ENCODE measurements around the gene SHC2.
"Not testable (repeated sequence)": the region's sequence is repeated elsewhere in the genome, so short reads cannot be mapped to it uniquely, and the experiment has no call there.

Gene SHC2

DNA sequence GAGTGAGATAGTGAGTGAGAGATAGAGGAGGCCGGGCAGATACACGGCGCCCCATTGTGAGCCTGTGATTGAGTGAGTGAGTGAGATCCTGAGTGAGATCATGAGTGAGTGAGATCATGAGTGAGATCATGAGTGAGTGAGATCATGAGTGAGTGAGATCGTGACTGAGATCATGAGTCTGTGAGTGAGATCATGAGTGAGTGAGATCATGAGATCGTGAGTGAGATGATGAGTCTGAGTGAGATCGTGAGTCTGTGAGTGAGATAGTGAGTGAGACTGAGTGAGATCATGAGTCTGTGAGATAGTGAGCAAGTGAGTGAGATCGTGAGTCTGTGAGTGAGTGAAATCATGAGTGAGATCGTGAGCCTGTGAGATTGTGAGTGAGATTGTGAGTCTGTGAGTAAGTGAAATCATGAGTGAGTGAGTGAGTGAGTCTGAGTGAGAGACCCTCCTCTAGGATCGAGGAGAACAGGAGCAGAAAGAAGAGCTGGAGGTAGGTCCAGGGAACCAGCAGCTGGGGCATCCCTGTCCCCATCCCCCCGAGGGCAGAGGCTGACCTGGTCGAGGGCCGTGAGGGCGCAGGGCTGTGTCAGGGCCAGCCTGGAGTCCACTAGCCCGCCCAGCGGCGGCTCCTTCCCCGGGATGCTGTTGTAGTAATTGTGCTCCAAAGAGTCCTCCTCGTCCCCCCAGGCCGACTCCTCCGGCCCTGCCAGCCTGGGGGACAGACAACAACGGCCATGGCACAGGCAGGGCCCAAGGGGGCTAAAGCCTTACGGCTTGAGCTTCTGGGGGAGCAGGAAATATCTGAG is 26.5 kb downstream of the SHC2 start:
- ATAC-seq, result peak; percentile 75
- H3K36me3 Mint-ChIP-seq, result no peaks in the 10 kb centered on the region
- peaks cover 4% of the 10 kb centered on the region for H3K9me3 Mint-ChIP-seq
- DNase-seq (ENCODE audit: low spot score in 2 of 2), result no peak
- no peaks in the 10 kb centered on the region for H3K4me1 Mint-ChIP-seq
- H3K4me3 Mint-ChIP-seq, result no peak overlapping the region
- no peak overlapping the region for H3K27ac Mint-ChIP-seq

DNA sequence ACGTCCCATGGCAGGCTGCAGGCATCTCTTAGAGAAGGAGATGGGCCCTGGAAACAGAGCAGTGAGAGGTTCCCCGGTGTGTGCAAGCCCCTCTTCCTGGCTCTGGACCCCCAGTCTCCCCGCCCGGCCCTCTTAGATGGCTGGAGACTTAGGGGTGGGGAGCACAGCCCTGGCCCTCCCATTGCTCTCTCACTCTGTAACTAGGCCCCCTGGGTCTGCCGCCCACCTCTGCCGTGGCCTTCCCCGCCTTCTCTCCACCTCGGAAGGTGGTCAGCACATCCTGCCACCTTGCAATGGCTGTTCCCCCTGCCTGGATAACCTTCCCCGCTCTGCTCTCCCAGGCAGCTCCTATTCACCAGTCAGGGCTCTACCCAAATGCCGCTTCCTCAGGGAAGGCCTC is 30.1 kb downstream of the SHC2 start:
- Mint-ChIP-seq H3K4me3 (no peak overlapping the region), H3K36me3 (no peaks in the 10 kb centered on the region), H3K9me3 (peaks cover 4% of the 10 kb centered on the region), H3K4me1 (no peaks in the 10 kb centered on the region), H3K27ac (no peak overlapping the region)
- no peak for ATAC-seq
- DNase-seq (ENCODE audit: low spot score in 2 of 2), result no peak

DNA sequence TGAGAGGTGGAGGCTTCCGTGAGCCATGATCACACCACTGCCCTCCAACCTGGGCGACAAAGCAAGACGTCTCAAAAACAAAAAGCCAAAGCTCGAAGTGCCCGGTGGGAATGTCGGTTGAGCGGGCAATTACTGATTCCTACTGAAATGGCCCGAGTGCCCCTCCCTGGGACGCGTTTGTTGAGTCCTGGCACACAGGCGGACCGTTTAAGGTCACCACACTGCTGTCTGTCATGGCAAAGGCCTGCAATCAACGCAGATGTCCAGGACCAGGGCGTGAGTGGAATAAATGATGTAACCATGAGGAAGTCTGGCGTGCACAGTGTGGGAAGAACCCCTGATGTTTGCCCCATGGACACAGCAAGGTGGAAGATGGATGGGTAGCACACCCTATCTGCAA is 32.7 kb downstream of the SHC2 start:
- Mint-ChIP-seq H3K27ac (no peak overlapping the region), H3K4me1 (no peaks in the 10 kb centered on the region), H3K36me3 (no peaks in the 10 kb centered on the region), H3K9me3 (peaks cover 4% of the 10 kb centered on the region), H3K4me3 (no peak overlapping the region)
- DNase-seq (ENCODE audit: low spot score in 2 of 2) (no peak), ATAC-seq (no peak)

DNA sequence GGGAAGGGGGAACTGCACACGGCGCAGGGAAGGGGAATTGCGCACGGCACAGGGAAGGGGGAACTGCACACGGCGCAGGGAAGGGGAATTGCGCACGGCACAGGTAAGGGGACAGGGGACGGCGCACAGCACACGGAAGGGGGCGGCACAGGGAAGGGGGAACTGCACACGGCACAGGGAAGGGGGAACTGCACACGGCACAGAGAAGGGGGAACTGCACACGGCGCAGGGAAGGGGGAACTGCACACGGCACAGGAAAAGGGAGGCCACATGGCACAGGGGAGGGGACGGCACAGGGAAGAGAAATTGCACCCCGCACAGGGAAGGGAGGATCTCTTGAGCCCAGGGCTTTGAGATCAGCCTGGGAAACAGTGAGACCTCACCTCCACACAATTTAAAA is 33.2 kb downstream of the SHC2 start:
- H3K27ac Mint-ChIP-seq; H3K36me3 Mint-ChIP-seq; H3K9me3 Mint-ChIP-seq; H3K4me3 Mint-ChIP-seq; ATAC-seq; H3K4me1 Mint-ChIP-seq; DNase-seq (ENCODE audit: low spot score in 2 of 2): not testable (repeated sequence)

DNA sequence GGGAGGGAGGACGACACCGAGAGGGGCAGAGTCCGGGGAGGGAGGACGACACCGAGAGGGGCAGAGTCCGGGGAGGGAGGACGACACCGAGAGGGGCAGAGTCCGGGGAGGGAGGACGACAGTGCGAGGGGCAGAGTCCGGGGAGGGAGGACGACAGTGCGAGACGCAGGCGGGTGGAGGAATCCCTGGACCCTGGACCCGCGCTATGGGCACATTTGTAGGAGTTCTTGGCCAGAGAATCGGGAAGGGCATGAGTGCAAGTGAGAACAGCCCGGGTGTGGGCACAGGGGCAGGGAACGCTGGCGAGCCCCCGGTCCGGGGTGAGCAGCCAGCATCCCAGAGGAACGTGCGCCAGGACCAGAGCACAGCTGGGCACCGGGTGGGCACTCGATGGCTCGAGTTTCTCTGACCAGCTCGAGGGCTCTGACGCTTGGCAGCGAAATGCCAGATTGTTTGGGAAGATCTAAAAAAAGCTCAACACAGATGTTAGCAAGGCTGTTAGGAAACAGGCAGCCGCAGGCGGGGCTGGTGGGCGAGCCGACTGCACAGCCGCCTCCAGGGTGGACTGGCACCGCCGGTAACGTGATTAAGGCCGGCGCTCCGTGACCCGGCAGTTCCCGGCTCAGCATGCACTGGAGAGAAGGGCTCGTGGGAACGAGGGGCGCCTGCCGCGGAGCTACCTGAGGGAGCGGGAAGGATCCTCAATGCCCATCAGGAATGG is 33.9 kb downstream of the SHC2 start:
- Mint-ChIP-seq H3K4me1 (no peaks in the 10 kb centered on the region), H3K36me3 (no peaks in the 10 kb centered on the region), H3K4me3 (no peak overlapping the region), H3K9me3 (peaks cover 4% of the 10 kb centered on the region), H3K27ac (no peak overlapping the region)
- ATAC-seq, result no peak
- no peak for DNase-seq (ENCODE audit: low spot score in 2 of 2)

DNA sequence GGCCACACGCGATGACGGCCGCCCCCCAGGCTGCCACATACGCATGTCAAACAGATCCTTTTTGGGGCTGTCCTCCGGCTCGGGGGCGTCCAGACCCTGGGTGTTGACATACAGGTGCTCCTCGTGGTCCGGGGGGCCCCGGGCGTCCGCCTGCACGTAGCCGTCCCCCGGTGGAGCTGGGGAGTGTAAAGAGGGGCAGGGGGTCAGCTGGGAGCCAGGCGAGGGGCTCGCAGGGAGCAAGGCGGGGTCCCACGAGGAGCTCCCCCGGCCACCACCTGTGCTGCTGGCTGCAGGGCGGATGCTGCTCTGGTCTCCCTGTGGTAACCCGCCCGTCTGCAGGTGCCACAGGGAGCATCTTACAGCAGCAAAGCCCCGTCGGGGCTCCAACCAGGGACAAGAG is 35.8 kb downstream of the SHC2 start:
- Mint-ChIP-seq H3K9me3 (no peaks in the 10 kb centered on the region), H3K27ac (no peak overlapping the region), H3K4me3 (no peak overlapping the region), H3K36me3 (no peaks in the 10 kb centered on the region), H3K4me1 (no peaks in the 10 kb centered on the region)
- DNase-seq (ENCODE audit: low spot score in 2 of 2) (no peak), ATAC-seq (no peak)

DNA sequence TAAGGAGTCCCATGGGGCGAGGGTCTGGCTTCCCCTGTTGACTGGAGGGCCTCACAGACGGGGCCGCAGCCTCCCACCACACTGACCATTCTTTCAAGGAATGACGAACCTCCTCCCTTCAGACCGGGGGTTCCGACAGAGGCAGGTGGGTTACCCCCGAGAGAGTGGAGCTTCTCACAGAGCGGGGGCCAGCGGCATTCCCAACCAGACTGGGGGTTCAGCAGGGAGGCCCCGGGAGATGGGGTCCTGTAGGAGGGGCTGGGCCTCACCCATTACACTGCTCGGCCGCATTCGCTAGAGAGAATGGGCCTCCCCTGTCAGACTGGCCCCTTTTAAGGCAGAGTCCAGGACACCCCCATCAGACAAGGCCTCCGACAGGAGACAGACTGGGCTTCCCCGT is 36.3 kb downstream of the SHC2 start:
- Mint-ChIP-seq H3K27ac (no peak overlapping the region), H3K4me3 (no peak overlapping the region), H3K4me1 (no peaks in the 10 kb centered on the region), H3K9me3 (no peaks in the 10 kb centered on the region), H3K36me3 (no peaks in the 10 kb centered on the region)
- ATAC-seq, result no peak
- DNase-seq (ENCODE audit: low spot score in 2 of 2), result no peak

DNA sequence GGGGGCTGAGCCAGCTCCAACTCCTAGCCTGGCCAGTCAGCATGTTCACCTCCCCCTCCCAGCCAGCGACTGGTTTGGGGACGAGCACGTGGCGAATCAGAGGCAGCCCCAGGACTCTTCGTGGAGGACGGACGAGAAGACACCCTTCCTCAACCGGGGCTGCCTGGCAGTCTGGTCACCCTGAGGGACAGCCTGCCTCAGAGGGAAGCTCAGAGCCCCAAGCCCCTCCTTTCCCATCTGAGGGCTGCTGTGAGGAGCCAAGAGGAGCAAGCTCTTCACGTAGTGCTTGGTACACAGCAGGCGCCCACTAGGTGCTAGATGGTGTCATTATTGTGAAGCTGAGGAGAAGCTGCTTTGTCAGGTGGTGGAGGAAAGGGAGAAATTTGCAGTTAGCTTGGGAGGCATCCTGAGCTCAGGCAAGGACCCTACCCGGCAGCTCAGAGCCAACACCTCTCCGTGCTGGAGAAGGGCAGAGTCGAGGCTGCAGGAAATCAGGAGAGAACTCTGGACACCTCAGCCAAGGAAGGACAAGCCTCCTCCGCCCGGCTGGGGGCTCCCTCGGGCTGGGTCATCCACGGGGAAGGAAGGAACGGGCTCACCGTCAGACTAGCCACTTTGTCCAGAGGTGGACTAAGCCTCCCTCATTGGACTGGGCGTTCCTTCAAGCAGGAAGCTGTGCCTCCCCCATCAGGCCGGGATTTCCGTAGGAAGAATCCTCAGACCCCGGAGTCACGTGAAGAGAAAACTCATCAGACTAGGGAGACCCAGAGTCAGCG is 37.0 kb downstream of the SHC2 start:
- H3K9me3 Mint-ChIP-seq, result no peaks in the 10 kb centered on the region
- DNase-seq (ENCODE audit: low spot score in 2 of 2) (no peak), ATAC-seq (no peak)
- H3K36me3 Mint-ChIP-seq, result no peaks in the 10 kb centered on the region
- no peaks in the 10 kb centered on the region for H3K4me1 Mint-ChIP-seq
- H3K4me3 Mint-ChIP-seq, result no peak overlapping the region
- no peak overlapping the region for H3K27ac Mint-ChIP-seq

DNA sequence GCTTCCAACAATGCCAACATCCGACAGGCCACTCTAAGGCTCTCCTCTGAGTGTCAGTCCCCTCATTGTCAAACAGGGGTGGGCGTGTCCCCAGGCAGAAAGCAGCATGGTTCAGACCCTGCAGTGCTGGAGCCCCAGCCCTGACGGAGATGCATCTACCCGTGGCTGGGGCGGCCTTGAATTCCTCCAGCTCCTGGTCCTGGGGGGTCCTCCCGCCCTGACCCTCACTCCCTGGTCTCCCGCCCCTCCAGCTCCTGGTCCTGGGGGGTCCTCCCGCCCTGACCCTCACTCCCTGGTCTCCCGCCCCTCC is 38.0 kb downstream of the SHC2 start:
- not testable (repeated sequence) for H3K27ac Mint-ChIP-seq; H3K9me3 Mint-ChIP-seq; DNase-seq (ENCODE audit: low spot score in 2 of 2); H3K36me3 Mint-ChIP-seq; ATAC-seq; H3K4me1 Mint-ChIP-seq; H3K4me3 Mint-ChIP-seq

DNA sequence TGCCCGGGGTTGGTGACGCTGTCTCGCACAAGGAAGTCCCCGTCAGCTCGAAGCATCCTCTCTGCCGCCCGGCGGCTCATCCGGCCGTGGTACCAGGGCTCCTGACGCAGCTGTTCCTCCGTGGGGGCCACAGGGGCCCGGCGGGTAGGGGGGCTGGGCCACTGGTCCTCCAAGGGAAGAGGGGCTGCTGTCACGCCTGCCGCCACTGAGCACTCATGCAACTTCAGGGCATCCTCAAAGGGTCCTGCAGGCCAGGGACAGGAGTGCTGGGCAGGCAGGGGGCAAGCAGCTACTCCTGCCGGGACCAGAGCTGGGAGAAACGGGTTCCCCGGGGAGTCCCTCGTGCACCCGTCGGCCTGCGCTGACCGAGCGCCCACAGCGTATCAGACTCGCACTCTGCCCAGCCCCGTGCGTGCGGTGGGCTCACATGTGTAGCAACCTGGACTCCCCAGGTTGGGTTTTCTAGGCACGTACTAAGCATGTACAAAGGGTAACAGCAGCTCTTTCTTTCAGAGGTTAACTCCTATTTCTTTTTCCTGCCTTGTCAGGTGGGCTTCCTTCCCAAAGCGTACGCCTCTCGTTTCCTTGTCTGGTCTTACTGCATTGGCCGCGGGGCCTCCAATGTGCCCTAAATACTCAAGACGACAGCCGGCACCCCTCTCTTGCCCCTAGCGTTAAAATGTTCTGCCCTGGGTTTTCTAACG is 38.5 kb downstream of the SHC2 start:
- ATAC-seq, result no peak
- DNase-seq (ENCODE audit: low spot score in 2 of 2), result no peak
- Mint-ChIP-seq H3K9me3 (no peaks in the 10 kb centered on the region), H3K4me3 (no peak overlapping the region), H3K36me3 (no peaks in the 10 kb centered on the region), H3K4me1 (no peaks in the 10 kb centered on the region), H3K27ac (no peak overlapping the region)

DNA sequence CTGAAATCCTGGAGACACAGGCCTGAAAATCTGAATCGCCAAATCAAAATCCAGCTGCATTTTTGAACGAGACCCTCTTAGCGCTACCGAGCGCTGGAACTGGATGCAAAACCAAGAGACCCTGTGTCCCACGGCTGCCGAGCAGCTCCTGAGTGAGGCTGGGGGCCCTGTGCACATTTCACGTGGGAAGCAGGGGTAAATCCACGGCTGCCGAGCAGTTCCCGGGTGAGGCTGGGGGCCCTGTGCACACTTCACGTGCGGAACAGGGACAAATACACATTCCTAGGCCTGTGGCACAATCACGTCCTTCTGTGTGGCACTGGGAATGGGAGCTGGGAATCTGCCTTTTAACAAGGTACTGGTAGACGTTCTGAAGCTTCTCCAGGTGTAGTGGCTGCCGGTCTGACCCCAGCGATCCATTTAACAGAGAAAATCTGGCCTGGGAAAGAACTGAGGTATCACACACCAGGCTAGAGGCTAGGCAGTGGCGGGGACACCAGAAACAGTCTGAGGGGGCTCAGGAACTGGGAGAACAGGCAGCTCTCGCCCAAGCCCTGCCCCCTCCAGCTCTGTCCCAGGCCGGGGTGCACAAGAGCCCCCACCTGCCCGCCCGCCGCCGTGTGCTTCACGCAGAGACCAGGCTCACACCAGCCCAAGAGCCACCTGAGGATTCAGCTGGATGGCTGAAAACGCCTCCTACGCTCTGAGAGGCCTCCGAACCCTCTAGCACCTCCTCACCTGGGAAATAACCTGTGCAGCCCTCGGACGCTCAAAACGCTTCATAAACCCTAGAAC is 40.9 kb downstream of the SHC2 start:
- no peak overlapping the region for H3K4me3 Mint-ChIP-seq
- H3K9me3 Mint-ChIP-seq, result no peaks in the 10 kb centered on the region
- no peak for ATAC-seq
- H3K27ac Mint-ChIP-seq, result no peak overlapping the region
- H3K36me3 Mint-ChIP-seq, result no peaks in the 10 kb centered on the region
- H3K4me1 Mint-ChIP-seq, result no peaks in the 10 kb centered on the region
- DNase-seq (ENCODE audit: low spot score in 2 of 2), result no peak

DNA sequence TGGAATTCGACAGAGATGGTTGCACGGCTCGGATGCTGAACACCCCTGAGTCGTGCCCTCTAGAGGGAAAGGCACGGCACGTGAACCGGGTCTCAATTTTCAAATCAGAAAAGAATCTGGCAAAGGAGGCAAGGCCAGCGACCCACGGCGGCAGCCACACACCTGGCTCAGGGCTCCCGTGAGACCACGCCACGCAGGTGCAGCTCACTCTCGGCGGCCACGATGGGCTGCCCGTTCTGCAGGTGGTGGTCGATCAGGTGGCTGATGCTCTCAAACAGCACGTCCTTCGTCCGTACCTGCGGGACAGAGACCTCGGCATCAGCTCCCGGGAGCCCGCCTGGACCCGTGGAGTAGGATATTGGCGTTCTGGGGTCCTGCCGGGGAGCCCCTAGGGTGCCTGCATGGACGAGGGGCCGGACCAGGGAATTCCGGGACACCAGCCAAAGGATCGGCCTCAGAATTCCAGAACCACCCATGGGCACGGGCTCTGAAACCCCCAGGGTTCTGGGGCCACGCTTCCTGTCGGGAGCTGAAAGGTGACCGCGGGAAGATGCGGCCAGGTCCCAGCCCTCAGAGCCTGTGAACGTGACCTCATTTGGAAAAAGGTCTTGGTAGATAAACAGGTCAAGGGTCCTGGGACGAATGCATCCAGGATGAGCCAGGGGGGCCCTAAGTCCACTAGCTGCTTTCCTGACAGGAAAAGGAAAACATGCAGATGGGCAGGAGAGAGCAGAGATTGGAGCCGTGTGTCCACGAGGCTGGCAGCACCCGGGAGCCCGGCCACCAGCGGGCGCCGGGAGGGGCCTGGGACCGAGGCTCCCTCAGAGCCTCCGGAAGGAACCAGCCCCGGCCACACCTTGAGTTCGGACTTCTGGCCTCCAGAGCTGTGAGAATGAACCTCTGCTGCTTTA is 41.8 kb downstream of the SHC2 start:
- no peak overlapping the region for H3K27ac Mint-ChIP-seq

DNA sequence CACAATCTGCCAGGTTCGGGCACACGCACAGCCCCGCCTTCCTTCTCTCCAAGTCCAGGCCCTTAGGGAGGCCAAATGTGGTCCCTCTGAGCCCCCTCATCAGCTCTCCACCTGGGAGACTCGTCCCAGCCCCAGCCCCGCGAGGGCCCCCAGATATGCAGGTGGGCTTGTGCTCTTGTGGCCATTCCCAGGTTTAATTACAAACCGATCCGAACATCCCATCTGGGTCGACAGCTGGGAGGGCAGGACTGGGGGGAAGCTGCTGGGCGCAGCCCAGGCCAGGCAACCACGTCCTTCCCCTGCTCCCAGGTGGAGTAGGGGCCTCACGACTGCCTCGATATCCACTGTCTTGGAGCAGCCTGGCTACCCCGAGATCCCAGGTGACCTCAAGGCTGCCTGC is 44.4 kb downstream of the SHC2 start:
- H3K4me3 Mint-ChIP-seq, result no peak overlapping the region
- DNase-seq (ENCODE audit: low spot score in 2 of 2) (no peak), ATAC-seq (no peak)
- H3K27ac Mint-ChIP-seq, result no peak overlapping the region
- H3K4me1 Mint-ChIP-seq, result no peaks in the 10 kb centered on the region
- H3K9me3 Mint-ChIP-seq, result no peaks in the 10 kb centered on the region
- no peaks in the 10 kb centered on the region for H3K36me3 Mint-ChIP-seq

More for the DNA sequence above, 41.8 kb downstream of the SHC2 start:
- H3K4me3 Mint-ChIP-seq, result no peak overlapping the region
- H3K4me1 Mint-ChIP-seq, result no peaks in the 10 kb centered on the region
- no peak for DNase-seq (ENCODE audit: low spot score in 2 of 2)
- H3K36me3 Mint-ChIP-seq, result no peaks in the 10 kb centered on the region
- no peak for ATAC-seq
- no peaks in the 10 kb centered on the region for H3K9me3 Mint-ChIP-seq

DNA sequence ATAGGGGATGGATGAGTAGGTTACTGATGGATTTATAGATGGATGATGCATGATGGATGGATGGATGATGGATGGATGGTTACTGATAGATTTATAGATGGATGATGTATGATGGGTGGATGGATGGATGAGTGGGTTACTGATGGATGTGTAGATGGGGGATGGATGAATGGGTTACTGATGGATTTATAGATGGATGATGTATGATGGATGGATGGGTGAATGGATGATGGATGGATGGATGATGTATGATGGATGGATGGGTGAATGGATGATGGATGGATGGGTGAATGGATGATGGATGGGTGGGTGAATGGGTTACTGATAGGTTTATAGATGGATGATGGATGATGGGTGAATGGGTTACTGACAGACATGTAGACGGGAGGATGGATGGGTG is 45.5 kb downstream of the SHC2 start:
- Mint-ChIP-seq H3K4me1 (no peaks in the 10 kb centered on the region), H3K4me3 (no peak overlapping the region), H3K36me3 (no peaks in the 10 kb centered on the region), H3K27ac (no peak overlapping the region), H3K9me3 (no peaks in the 10 kb centered on the region)
- DNase-seq (ENCODE audit: low spot score in 2 of 2), result no peak
- no peak for ATAC-seq
